HG03064 (cell line): ENCODE data around the gene SULT2A1.
"Not testable (repeated sequence)": the region's sequence is repeated elsewhere in the genome, so short reads cannot be mapped to it uniquely, and the experiment has no call there.

ENCODE experiments used
- ATAC-seq: cut with Tn5 transposase; IDR thresholded peaks from one replicate; pipeline ENCODE4 v1.9.1; 2021; ENCODE audit warnings: low read depth; ENCODE audit not compliant: unreplicated experiment

SULT2A1 gene

DNA sequence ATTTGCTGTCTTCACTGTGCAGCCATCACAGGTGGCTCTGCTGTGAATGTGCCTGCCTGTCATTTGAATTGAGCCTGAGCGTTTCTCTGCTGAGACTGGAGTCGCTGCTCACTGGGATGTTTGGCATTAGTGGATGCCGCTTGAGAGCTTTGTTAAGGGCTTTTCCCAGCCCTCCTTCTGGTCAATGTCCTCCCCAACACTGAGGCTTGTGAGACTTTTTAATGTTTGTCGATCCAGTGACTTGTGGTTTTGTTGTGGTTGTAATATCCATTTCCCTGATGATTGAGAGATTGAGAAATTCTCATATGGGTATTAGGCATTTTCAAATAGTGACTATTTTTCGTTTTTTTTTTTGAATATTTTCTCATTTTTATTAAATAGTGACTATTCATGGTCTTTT lies 24.5 kb downstream of the SULT2A1 start:
- ATAC-seq = no peak

DNA sequence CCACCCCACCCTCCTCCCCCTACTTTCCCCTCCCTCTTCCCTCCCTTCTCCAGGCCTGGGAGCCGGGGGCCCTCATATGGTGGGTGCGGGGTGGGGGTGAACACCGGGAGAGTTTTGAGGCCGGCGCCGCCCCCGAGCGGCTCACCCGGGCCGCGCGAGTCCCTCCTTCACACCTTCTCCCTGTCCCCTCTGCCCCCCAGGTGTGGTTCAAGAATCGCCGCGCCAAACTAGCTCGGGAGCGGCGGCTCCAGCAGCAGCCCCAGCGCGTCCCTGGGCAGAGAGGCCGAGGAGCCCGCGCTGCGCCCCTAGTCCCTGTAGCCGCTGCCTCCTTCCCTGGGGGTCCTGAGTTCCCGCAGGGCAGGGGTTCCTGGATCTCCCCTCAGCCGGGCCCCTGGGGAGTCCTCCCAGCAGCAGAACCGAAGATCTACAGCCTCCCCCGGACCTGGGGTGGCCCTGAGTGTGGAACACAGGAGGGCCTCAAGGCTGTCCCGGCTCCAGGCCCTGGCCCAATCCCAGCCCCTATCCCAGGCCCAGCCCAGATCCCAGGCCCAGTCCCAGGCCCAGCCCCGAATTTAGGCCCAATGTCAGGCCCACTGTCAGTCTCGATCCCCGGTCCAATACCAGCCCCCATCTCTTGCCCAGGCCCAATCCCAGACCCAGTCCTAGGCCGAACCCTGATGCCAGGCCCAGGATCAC lies 25.4 kb downstream of the SULT2A1 start:
- ATAC-seq = no peak

DNA sequence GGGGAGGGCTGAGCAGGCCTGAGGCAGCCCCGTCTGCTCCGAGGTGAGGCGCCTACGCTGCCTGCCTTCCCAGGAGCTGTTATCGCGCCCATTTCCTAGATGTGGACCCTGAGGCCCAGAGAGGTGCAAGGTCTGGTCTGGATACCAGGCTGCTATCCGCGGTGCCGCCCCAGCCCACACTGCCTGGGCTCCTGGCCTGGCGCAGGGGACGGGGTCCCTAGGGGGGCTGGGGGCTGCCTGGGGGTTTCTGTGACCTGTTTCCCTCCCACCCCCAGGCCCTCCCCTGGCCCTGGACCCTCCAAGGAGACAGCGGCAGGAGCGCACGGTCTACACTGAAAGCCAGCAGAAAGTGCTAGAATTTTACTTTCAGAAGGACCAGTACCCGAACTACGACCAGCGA lies 26.3 kb downstream of the SULT2A1 start:
- not testable (repeated sequence) for ATAC-seq

DNA sequence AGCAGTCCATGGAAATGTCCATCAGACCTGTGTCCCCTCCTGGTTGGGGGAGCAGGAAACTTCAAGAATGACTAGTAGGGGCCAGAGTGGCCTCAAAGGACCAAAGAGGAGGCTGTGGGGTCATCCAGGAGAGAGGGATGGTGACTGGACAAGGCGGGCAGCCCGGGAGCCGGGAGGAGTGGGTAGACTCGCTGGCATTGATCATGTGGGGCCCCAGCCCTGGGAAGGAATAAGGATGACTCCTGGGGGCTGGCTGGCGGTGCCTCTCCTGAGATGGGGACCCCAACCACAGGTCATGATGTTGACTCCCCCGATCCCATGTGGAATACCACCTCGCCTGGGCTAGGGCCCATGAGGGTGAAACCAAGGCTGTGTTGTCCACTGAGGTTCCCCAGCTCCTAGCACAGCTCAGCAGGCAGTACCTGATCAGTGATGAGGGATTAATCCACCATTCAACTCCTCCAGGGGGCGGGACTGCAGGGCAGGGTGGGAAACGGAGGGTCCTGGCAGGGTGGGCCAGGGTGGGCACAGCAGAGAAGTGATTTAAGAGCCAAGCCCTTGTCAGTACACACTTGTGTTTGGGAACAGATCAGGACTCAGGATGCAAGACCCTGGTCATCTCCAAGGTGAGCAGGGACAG lies 27.3 kb downstream of the SULT2A1 start, which contains the start of gene TPRX2:
Gene TPRX2, plus strand, starts transcription at position 590 of the 640 bp plus-strand sequence. Its CDS starts 12 bp downstream, at position 602.
- ATAC-seq = not testable (repeated sequence)

DNA sequence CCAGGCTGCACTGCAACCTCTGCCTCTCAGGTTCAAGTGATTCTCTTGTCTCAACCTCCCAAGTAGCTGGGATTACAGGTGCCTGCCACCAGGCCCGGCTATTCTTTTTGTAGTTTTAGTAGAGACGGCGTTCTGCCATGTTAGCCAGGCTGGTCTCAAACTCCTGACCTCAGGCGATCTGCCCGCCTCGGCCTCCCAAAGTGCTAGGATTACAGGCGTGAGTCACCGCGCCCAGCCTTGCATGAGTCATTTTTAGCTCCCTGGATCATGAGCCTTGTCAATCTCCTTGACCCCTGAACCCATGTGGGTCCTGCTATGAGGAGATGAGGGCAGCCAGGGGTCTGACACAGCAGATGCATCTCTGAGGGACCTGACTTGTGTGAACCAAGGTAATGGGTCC lies 27.9 kb downstream of the SULT2A1 start:
- ATAC-seq = not testable (repeated sequence)

DNA sequence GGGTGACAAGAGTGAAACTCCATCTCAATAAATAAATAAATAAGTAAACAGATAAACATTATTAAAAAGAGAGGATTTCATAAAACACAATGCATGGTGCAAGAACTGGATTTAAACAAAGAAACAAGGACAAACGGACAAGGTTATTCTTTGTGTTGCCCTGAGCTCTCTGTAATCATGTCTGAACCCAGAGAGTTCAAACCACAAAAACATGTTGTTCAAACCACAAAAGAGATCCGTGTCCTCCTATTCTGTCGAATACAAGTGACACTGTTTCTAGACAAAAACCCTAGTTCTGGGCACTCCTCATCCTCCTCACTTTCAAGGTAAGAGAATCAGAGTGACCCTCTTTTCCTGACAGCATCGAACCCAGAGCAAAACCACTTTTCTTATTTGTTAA lies 31.7 kb downstream of the SULT2A1 start:
- no peak for ATAC-seq

DNA sequence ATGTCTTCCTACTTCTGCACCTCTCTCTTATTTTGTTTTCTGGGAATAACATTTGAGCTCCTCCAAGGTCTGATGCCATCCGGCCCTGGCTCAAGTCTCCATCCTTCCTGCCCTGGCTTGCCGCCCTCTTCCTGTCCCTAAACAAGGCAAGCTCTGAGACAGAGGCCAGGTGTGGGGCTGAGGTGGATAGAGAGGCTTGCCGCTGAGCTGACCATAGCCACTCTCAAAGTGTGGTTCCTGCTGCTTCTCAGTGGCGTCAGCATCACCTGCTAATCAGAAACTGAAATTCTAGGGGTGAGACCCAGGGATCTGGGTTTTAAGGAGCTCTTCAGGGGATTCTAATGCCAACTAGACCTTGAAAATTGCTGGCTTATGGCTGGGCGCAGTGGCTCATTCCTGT lies 33.1 kb downstream of the SULT2A1 start:
- ATAC-seq = no peak

DNA sequence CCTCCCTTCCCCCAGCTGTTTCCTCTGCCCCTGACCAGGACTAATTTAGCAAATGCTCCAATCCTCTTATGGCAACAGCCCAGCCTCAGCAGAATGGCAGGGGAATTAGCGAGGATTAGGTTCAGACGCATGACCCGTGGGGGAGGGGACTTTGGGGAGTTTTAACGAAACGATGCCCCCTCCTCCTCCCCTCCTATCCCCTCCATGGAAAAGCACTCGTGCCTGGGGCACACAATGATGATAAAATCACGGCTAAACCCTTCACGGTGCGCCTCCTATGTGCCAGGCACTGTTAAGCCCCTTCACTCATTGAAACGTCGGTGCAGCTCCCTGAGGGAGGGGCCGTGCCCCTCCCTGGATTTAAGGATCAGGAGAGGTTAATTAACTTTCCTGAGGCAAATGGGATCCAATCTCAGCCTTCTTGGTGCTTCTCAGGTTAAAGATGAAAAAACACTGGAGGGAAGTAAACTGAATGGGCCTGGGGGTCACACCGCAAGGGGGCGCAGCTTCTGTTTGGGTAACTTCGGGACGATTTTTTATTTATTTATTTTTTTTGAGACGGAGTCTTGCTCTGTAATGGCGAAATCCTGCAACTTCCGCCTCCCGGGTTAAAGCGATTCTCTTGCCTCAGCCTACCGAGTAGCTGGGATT lies 37.2 kb downstream of the SULT2A1 start:
- ATAC-seq = no peak

DNA sequence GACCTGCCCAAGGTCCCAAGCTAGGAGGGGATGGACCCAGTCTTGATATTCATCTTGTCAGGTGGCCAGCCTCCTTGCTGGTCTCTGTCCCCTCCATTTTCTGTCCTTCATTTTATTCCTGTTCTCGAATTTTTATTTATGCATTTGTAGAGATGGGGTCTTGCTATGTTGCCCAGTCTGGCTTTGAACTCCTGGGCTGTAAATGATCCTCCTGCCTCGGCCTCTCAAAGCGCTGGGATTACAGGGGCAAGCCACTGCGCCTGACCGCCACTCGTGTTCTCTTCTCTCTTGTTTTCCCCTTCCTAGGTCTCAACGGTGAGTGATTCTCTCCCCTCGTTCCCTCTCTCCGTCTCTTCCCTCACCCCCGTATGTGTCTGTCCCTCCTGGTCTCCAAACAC lies 37.7 kb downstream of the SULT2A1 start:
- ATAC-seq = no peak

DNA sequence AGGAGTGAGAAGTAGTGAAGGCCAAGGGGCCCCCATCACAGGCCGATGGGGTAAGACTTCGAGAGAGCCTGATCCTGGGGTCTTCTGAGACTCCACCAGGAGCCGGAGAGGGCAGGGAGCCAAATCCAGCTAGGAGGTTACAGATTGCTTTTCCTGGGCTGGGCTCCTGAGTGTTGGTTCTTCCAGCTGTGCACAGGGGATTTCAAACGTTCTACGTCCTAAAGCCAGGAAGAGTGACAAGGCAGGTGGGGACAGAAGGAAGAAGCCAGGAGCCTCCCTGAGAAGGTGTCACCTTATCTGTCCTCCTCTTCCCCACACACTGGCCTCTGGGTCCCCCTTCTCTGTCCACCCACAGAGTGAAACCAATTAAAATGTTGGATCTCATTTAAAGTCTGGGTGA lies 43.2 kb downstream of the SULT2A1 start:
- no peak for ATAC-seq

DNA sequence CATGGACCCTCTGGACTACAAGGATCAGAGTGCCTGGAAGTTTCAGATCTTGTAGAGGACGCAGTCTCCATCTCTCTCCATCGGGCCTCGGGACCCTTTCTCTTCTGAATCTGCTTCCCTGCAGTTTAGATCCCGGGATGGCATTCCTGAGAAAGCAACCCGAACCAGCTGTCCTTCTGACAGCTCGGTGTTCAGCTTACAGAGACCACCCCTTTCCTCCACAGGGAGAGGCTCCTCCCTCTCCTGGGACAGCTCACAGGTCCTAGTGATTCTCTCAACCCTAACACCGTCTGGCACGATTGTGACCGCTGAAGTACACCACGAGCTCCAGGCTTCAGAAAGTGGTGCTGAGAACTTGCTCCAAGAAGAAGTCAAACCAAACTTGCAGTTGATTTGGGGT lies 46.2 kb downstream of the SULT2A1 start:
- ATAC-seq = no peak

DNA sequence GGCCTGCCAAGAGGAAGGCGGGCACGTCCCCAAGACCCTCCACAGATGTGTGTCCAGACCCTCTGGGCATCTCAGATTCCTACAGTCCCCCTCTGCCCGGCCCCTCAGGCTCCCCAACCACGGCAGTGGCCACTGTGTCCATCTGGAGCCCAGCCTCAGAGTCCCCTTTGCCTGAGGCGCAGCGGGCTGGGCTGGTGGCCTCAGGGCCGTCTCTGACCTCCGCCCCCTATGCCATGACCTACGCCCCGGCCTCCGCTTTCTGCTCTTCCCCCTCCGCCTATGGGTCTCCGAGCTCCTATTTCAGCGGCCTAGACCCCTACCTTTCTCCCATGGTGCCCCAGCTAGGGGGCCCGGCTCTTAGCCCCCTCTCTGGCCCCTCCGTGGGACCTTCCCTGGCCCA lies 46.7 kb downstream of the SULT2A1 start:
- no peak for ATAC-seq

DNA sequence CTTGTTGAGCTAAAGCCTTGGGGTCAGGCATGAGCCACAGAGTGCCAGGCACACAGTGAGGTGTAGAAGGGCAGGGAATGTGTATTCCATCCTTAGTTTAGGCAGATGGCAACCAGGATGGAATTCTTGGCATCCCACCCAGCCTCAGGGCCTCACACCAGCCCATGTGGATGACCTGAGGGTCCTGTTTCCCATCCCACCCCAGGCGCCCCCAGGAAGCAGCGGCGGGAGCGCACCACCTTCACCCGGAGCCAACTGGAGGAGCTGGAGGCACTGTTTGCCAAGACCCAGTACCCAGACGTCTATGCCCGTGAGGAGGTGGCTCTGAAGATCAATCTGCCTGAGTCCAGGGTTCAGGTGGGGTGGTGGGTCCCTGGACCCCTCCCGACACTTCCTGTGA lies 50.1 kb downstream of the SULT2A1 start:
- no peak for ATAC-seq

DNA sequence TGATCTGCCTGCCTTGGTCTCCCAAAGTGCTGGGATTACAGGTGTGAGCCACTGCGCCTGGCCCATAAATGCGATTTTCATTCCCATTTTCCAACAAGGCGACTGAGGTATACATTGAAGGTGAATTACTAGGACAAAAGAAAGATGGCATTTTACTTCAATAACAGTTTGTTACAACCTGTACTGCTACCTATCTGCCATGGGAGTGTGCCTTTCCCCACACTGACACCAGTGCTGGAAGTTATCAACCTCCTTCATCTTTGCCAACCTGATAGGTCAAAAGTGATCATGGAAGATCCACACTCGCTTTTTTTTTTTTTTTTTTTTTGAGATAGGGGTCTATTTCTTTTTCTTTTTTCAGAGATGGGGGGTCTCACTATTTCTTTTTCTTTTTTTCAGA lies 53.4 kb downstream of the SULT2A1 start:
- ATAC-seq = no peak

DNA sequence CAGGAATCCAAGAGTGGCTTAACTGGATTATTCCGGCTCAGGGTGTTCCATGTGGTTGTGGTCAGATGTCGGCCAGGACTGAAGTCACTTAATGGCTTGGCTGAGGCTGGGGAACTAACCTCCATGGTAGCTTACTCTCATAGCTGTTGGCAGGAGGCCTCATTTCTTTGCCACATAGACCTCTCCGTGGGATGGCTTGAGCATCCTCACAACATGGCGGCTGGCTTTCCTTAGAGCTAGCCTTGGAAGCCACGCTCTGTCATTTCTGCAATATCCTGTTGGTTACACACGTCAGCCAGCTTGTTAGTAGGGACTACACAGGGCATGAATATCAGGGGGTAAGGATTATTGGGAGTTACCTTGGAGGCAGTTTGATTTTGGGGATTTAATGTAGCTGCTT lies 59.3 kb downstream of the SULT2A1 start:
- no peak for ATAC-seq

DNA sequence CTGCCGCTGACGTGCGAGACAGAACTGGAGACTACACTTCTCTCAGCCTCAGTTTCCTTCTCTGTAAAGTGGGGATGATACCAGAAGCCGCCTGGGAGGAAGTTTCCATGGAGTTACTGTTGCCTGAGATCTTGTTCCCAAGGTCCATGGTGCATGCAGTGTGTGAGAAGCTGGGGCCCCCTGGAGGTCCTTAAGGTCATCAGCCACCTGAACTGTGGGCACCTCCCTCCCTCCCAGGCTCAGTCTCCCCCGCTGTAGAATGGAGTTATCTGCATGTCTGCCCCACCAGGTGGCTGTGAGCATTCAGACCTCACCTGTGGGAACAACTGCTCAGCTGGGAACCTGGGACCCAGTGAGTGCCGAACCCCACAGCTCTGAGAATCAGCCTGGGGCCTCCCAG lies 61.7 kb downstream of the SULT2A1 start:
- ATAC-seq = no peak

DNA sequence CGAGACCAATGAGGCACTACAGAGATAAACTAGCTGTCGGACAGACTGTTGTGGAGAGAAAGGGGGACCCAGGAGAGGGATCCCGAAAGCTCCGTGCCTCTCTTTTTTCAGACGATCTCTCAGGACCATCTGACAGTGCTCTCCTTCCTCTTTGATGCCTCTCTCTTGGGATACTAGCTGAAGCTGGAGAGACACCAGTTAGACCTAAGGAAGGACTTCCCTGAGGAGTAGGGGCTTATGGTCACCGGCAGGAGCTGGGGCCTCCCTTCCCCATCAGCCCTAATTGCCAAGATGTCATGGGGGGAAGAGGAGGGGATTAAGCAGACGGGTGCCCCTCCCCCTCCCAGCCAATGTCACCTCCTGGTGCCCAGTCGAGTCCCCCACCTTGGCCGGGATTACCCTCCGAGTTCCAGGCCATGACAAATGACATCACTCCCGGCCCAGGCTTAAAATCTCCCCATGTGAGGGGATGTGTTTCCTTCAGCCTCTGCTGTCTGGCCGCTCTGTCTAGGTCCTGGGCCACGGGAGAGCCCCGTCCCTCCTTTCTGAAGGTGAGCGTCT lies 64.6 kb downstream of the SULT2A1 start, which contains the start of gene CRX:
Gene CRX, plus strand, starts transcription at position 478 of the 561 bp plus-strand sequence. CDS start 12,507 bp downstream, outside the sequence.
- no peak for ATAC-seq
